GM12873 (cell line): ENCODE data around the gene HAPLN2.

Source experiments
- TF ChIP-seq, protein P1 (sequence below): IDR thresholded peaks from 2 replicates; pipeline ENCODE4 v1.5.1; 2012; ENCODE audit warnings: low read depth, mild to moderate bottlenecking, moderate library complexity, low read length, control low read depth; ENCODE audit not compliant: insufficient read depth; ENCODE audit errors: missing control alignments

The HAPLN2 gene

DNA sequence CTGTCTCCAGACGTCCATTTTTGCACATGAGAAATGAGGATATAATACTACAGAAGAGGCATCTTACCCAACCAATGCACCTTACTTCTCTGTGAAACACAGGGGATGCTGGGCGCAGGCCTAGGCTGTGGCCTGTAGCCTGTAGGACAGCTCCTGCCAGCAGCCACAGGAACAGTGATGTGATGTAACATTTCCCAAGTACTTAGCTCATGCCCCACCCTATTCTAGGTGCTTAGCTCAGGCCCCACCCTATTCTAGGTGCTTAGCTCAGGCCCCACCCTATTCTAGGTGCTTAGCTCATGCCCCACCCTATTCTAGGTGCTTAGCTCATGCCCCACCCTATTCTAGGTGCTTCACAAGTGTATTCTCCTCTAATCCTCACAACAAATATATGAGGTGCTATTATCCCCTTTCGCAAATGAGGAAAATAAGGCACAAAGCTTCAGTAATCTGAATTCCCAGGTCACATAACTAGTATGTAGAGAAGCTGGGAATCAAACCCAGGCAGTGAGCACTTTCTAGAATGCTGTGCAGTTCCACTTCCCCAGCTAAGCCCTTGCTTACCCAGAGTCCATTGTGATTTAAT lies 32.2 kb upstream of the HAPLN2 start:
- TF ChIP-seq, protein P1, sequence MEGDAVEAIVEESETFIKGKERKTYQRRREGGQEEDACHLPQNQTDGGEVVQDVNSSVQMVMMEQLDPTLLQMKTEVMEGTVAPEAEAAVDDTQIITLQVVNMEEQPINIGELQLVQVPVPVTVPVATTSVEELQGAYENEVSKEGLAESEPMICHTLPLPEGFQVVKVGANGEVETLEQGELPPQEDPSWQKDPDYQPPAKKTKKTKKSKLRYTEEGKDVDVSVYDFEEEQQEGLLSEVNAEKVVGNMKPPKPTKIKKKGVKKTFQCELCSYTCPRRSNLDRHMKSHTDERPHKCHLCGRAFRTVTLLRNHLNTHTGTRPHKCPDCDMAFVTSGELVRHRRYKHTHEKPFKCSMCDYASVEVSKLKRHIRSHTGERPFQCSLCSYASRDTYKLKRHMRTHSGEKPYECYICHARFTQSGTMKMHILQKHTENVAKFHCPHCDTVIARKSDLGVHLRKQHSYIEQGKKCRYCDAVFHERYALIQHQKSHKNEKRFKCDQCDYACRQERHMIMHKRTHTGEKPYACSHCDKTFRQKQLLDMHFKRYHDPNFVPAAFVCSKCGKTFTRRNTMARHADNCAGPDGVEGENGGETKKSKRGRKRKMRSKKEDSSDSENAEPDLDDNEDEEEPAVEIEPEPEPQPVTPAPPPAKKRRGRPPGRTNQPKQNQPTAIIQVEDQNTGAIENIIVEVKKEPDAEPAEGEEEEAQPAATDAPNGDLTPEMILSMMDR = no peak

DNA sequence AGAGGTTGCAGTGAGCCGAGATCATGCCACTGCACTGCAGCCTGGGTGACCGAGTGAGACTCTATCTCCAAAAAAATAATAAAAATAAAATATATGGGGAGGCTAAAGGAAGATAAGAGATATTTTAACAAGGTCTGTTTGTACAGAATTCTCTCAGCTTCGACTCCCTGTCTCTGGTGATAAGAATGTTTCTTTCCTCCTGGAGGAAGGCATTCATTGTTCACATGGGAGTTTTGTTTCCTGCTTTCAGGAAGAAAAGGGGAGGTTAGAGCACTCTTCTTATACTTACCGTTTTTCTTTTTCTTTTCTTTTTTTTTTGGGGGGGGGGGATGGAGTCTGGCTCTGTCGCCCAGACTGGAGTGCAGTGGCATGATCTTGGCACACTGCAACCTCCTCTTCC lies 29.7 kb upstream of the HAPLN2 start:
- TF ChIP-seq, protein P1 = no peak

DNA sequence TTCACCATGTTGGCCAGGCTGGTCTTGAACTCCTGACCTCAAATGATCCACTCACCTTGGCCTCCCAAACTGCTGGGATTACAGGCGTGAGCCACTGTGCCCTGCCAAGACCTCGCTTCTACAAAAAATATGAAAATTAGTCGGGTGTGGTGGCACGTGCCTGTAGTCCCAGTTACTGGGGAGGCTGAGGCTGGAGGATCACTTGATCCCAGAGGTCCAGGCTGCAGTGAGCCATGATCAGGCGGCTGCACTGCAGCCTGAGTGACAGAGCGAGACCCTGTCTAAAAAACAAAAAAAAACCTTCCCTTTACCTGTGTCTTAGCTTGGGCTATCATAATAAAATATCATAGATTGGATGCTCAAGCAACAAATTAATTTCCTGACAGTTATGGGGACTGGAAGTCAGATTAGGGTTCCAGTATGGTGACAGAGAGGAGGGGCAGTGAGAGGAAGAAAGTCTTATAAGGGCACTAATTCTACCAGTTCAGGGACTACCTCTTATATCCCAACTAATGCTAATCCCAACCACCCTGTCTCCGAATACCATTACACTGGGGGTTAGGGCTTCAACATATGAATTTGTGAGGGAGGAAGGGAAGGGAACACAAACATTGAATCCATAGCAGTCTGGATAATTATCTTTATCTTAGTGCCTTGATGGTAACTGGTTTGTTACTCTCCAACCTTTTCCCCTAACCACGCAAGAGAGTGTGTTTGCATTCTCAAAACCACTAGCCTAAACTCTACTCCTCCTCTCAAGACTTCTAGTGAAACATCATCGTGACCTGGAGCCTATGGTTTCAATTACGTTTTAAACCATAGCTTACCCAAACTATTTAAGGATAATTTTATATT lies 28.7 kb upstream of the HAPLN2 start:
- TF ChIP-seq, protein P1 = no peak

DNA sequence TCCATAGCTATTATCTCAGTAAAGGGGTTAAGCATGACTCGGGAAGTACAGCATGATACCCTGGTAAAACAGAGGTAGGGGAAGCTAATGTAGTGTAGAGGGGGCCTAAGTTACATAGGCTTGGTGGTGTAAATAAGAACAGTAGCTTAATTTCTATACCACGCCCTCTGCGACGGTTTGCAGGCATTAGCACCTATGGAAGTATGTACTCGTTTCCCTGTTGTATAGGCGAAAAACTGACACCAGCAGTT lies 28.1 kb upstream of the HAPLN2 start:
- TF ChIP-seq, protein P1 = no peak

DNA sequence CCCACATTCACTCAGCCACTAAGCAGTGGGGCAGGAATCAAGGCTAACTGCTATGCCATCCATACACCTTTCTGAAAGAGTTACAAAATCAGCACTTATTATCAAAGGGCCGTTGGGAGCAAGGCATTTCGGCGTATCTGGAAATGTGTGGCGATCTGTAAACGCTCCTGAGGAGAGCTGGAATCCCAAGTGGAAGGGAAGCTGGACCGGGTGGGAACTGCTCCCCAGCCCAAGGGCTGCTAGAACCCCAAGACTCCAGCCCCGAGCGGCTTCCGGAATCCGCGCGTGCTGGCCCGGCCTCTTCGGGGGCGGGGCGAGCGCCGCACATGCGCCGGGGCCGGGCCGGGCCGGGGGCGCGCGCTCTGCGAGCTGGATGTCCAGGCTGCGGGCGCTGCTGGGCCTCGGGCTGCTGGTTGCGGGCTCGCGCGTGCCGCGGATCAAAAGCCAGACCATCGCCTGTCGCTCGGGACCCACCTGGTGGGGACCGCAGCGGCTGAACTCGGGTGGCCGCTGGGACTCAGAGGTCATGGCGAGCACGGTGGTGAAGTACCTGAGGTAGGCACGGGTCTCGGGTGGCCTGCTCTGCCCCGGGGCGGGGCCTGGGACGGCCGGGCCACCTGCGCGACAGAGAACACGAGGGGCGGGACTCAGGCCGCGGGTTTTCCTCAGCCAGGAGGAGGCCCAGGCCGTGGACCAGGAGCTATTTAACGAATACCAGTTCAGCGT lies 27.6 kb upstream of the HAPLN2 start, which contains the start of gene NAXE:
Gene NAXE, plus strand, starts transcription at position 345 of the 726 bp plus-strand sequence. Its CDS starts 29 bp downstream, at position 374.
- TF ChIP-seq, protein P1 = no peak

DNA sequence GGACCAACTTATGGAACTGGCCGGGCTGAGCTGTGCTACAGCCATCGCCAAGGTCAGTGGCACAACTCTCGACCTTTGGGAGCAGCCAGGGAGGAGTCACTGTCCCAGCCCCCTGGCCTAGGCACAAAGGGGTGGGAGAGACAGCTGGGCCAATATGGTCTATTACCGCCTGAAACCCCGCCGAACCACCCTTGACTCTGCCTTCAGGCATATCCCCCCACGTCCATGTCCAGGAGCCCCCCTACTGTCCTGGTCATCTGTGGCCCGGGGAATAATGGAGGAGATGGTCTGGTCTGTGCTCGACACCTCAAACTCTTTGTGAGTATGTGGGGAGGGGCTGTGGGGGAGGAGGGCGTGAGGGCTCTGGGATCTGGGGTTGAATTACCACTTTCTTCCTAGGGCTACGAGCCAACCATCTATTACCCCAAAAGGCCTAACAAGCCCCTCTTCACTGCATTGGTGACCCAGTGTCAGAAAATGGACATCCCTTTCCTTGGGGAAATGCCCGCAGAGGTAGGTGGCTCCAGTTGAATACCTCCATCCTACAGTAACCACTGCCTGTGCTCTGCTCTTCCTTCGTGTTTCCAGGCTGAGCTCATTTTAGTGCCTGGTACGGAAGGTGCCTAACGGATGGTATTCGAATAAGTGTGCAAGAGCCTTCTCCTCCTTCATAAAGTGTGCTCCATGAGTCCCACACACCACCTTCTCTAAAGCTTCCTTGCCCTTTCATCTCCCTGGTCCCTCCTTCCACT lies 26.9 kb upstream of the HAPLN2 start:
- TF ChIP-seq, protein P1 = no peak
